H1 (cell line): ENCODE measurements around the gene PEPD. TPM values are rescaled to one million over a fixed set of nuclear protein-coding genes. Genes with fewer than 3 reads are reported as not detected.

ENCODE experiments used
- CTCF ChIA-PET: fragments of 300-600 bp; sonication (Branson Sonifier 250); formaldehyde crosslinking; loops from one replicate; lab custom pipeline; 2021; ENCODE audit not compliant: partially characterized antibody; lab: Charles Lee
- POLR2A ChIA-PET: fragments of 300-600 bp; sonication (Branson Sonifier 250); formaldehyde crosslinking; loops from one replicate; lab custom pipeline; 2021; ENCODE audit warnings: inconsistent platforms; ENCODE audit not compliant: partially characterized antibody; lab: Charles Lee
- DNase-seq, 2 experiments: peaks; one replicate each; pipeline versions ENCODE4 v3.0.0 to v3.0.0-alpha.2; 2010 to 2022; ENCODE audit warnings: low spot score in 2 of 2, low read depth in 1 of 2, mixed read lengths in 1 of 2
- FAIRE-seq: peaks from 2 replicates; lab custom pipeline; 2011; peaks lifted over from hg19 to GRCh38; lab: Jason Lieb, UNC
- H2AFZ ChIP-seq: 2 replicates; pipeline ENCODE4 v1.8.1; 2012; ENCODE audit warnings: low read length, inconsistent platforms
- H2AK5ac ChIP-seq: 2 replicates; pipeline ENCODE4 v1.6.1; 2013; ENCODE audit warnings: low read depth, low read length
- H2BK120ac ChIP-seq: replicated peaks from 2 replicates; pipeline ENCODE3; 2013; ENCODE audit warnings: low read depth, low read length, inconsistent platforms
- H2BK12ac ChIP-seq: 2 replicates; pipeline ENCODE4 v1.6.1; 2013; ENCODE audit warnings: low read depth, low read length
- H2BK15ac ChIP-seq: 2 replicates; pipeline ENCODE4 v1.6.1; 2013; ENCODE audit warnings: low read length
- H2BK20ac ChIP-seq: 2 replicates; pipeline ENCODE4 v1.6.1; 2013; ENCODE audit warnings: low read length
- H2BK5ac ChIP-seq: 2 replicates; pipeline ENCODE4 v1.6.1; 2013; ENCODE audit warnings: low read depth, low read length
- H3K14ac ChIP-seq: 2 replicates; pipeline ENCODE4 v1.6.1; 2013; ENCODE audit warnings: inconsistent platforms; ENCODE audit not compliant: insufficient read length
- H3K18ac ChIP-seq: 2 replicates; pipeline ENCODE4 v1.6.1; 2013; ENCODE audit warnings: low read length; ENCODE audit errors: extremely low read depth
- H3K23ac ChIP-seq: 2 replicates; pipeline ENCODE4 v1.6.1; 2013; ENCODE audit warnings: inconsistent platforms; ENCODE audit not compliant: insufficient read length
- H3K23me2 ChIP-seq: 2 replicates; pipeline ENCODE4 v1.6.1; 2013; ENCODE audit warnings: low read depth, low read length
- H3K27ac ChIP-seq: 2 replicates; pipeline ENCODE4 v1.6.1; 2011; ENCODE audit warnings: low read depth, low read length, inconsistent platforms
- H3K27me3 ChIP-seq, 4 experiments: replicated peaks in 1 of 4; 1 replicate in 1 of 4; 2 replicates in 3 of 4; pipeline versions ENCODE4 v1.6.1 to v1.8.1; 2011 to 2013; ENCODE audit warnings: low read length in 3 of 4, mild to moderate bottlenecking in 3 of 4, inconsistent platforms in 2 of 4, mixed read lengths in 2 of 4, moderate library complexity in 1 of 4; ENCODE audit not compliant: control insufficient read depth in 3 of 4, insufficient read depth in 3 of 4; ENCODE audit errors: extremely low read depth in 1 of 4
- H3K36me3 ChIP-seq, 4 experiments: 2 replicates each; pipeline versions ENCODE4 v1.6.1 to v1.8.1; 2011 to 2013; ENCODE audit warnings: mild to moderate bottlenecking in 4 of 4, low read length in 3 of 4, moderate library complexity in 2 of 4, control low read depth in 1 of 4, inconsistent platforms in 1 of 4; ENCODE audit not compliant: insufficient read depth in 4 of 4, control insufficient read depth in 2 of 4
- H3K4ac ChIP-seq: replicated peaks from 2 replicates; pipeline ENCODE3; 2013; ENCODE audit warnings: low read length, low read depth, mixed read lengths, inconsistent platforms; ENCODE audit not compliant: insufficient read length
- H3K4me1 ChIP-seq, 4 experiments: replicated peaks in 1 of 4; 1 replicate in 1 of 4; 2 replicates in 3 of 4; pipeline versions ENCODE4 v1.6.1 to v1.8.1; 2011 to 2013; ENCODE audit warnings: low read length in 3 of 4, inconsistent platforms in 2 of 4, mixed read lengths in 1 of 4; ENCODE audit not compliant: insufficient read depth in 4 of 4, control insufficient read depth in 3 of 4
- H3K4me2 ChIP-seq, 2 experiments: 2 replicates each; pipeline versions ENCODE4 v1.6.1 to v1.8.1; 2011 to 2013; ENCODE audit warnings: low read depth in 2 of 2, low read length in 2 of 2, control low read depth in 1 of 2, inconsistent platforms in 1 of 2, mild to moderate bottlenecking in 1 of 2; ENCODE audit not compliant: insufficient read depth in 1 of 2
- H3K4me3 ChIP-seq, 4 experiments: fragments of 200-600, 300-600 bp in 1 of 4; sonication (generic), shearing (Covaris generic), sonication (Bioruptor Twin) in 1 of 4; 2 replicates each; pipeline versions ENCODE4 v1.5.1 to v1.8.1; 2011 to 2016; ENCODE audit warnings: low read length in 4 of 4, low read depth in 3 of 4, control low read depth in 2 of 4, inconsistent platforms in 2 of 4, mild to moderate bottlenecking in 2 of 4, mixed read lengths in 1 of 4, moderate library complexity in 1 of 4; ENCODE audit not compliant: insufficient read depth in 2 of 4; ENCODE audit errors: extremely low read depth in 1 of 4
- H3K56ac ChIP-seq: replicated peaks from 2 replicates; pipeline ENCODE3; 2013; ENCODE audit warnings: low read depth, mild to moderate bottlenecking, mixed read lengths, low read length, inconsistent platforms; ENCODE audit not compliant: insufficient read length
- H3K79me1 ChIP-seq: 2 replicates; pipeline ENCODE4 v1.6.1; 2013; ENCODE audit warnings: low read depth, low read length, control low read depth
- H3K79me2 ChIP-seq, 2 experiments: 2 replicates each; pipeline versions ENCODE4 v1.6.1 to v1.8.1; 2012 to 2013; ENCODE audit warnings: low read length in 2 of 2, mild to moderate bottlenecking in 2 of 2, inconsistent platforms in 1 of 2; ENCODE audit not compliant: insufficient read depth in 2 of 2, control insufficient read depth in 1 of 2
- H3K9ac ChIP-seq, 4 experiments: replicated peaks in 1 of 4; 1 replicate in 1 of 4; 2 replicates in 3 of 4; pipeline versions ENCODE4 v1.6.1 to v1.8.1; 2011 to 2013; ENCODE audit warnings: low read depth in 3 of 4, low read length in 3 of 4, control low read depth in 2 of 4, mild to moderate bottlenecking in 2 of 4, moderate library complexity in 2 of 4, inconsistent platforms in 1 of 4; ENCODE audit errors: extremely low read depth in 1 of 4
- H3K9me3 ChIP-seq, 2 experiments: 2 replicates each; pipeline versions ENCODE4 v1.6.1 to v1.8.1; 2012 to 2013; ENCODE audit warnings: mild to moderate bottlenecking in 2 of 2, moderate library complexity in 2 of 2, control low read depth in 1 of 2, inconsistent platforms in 1 of 2, low read depth in 1 of 2, low read length in 1 of 2, mixed read lengths in 1 of 2; ENCODE audit not compliant: insufficient read depth in 2 of 2
- H4K20me1 ChIP-seq, 2 experiments: replicated peaks in 1 of 2; 2 replicates each; pipeline versions ENCODE3 to v1.8.1; 2011 to 2013; ENCODE audit warnings: inconsistent platforms in 2 of 2, low read length in 2 of 2, mild to moderate bottlenecking in 1 of 2; ENCODE audit not compliant: insufficient read depth in 2 of 2, control insufficient read depth in 1 of 2
- H4K5ac ChIP-seq: 2 replicates; pipeline ENCODE4 v1.6.1; 2013; ENCODE audit warnings: low read length, low read depth, mixed read lengths, inconsistent platforms; ENCODE audit not compliant: insufficient read length
- H4K8ac ChIP-seq: 2 replicates; pipeline ENCODE4 v1.8.0; 2013; ENCODE audit warnings: mild to moderate bottlenecking, moderate library complexity, low read length, inconsistent platforms; ENCODE audit not compliant: insufficient read depth; ENCODE audit errors: extremely low read depth
- H4K91ac ChIP-seq: replicated peaks from 2 replicates; pipeline ENCODE3; 2013; ENCODE audit warnings: low read length, mixed read lengths, inconsistent platforms; ENCODE audit not compliant: insufficient read length
- EGR1 ChIP-seq: IDR thresholded peaks from 2 replicates; pipeline ENCODE4 v1.6.1; 2011; ENCODE audit warnings: low read depth, low read length, borderline replicate concordance
- SIRT6 ChIP-seq: IDR thresholded peaks from one replicate; pipeline ENCODE4 v1.7.1; 2012; ENCODE audit warnings: low read length, inconsistent platforms
- TAF7 ChIP-seq: optimal IDR thresholded peaks from 2 replicates; pipeline ENCODE3; 2011; ENCODE audit warnings: low read depth, mild to moderate bottlenecking, inconsistent platforms, low read length, moderate library complexity, borderline replicate concordance
- TEAD4 ChIP-seq: IDR thresholded peaks from 2 replicates; pipeline ENCODE4 v1.6.1; 2012; ENCODE audit warnings: low read depth, low read length, inconsistent platforms, mixed read lengths
- YY1 ChIP-seq: IDR thresholded peaks from 2 replicates; pipeline ENCODE4 v1.6.1; 2011; ENCODE audit warnings: low read depth, mild to moderate bottlenecking, low read length
- ZNF274 ChIP-seq: IDR thresholded peaks from 2 replicates; pipeline ENCODE4 v1.7.0; 2012; ENCODE audit warnings: low read length, borderline replicate concordance; ENCODE audit errors: extremely low read depth
- WGBS, 2 experiments: shearing (Covaris generic) in 1 of 2; methylation state at CpG; one replicate each; pipeline versions ENCODE4 v1.1.6 to v1.1.7; 2013 to 2015; ENCODE audit warnings: low lambda C conversion rate in 2 of 2, mixed read lengths in 2 of 2, inconsistent platforms in 1 of 2, low coverage in 1 of 2, missing lambda C conversion rate in 1 of 2; ENCODE audit not compliant: insufficient replicate concordance in 2 of 2, insufficient coverage in 1 of 2, insufficient read length in 1 of 2; ENCODE audit errors: extremely low coverage in 1 of 2, missing lambda C conversion rate in 1 of 2; 5-methylcytosine and 5-hydroxymethylcytosine counted together
- polyA plus RNA-seq, 7 experiments: library from polyadenylated mRNA; depleted of rRNA in 3 of 7; stranded (reverse) in 5 of 7; unstranded in 2 of 7; fragments of >200 nt in 5 of 7; fragments of 200-250 nt in 2 of 7; gene quantifications; 1 replicate in 5 of 7; 2 replicates in 1 of 7; 4 replicates in 1 of 7; pipeline versions ENCODE4 v1.2.1 to v1.2.3, GENCODE V29; 2011 to 2013; ENCODE audit warnings: missing spikeins in 2 of 7, mixed read lengths in 2 of 7
- total RNA-seq: library from RNA; stranded (reverse); fragmentation: NEBNext Ultra II Directional; extraction: Animal tissue kit (Norgen Biotek cat#: 25700); gene quantifications from 2 replicates; pipeline ENCODE4 v1.2.1, GENCODE V29; 2021

The PEPD gene
- total and polyA plus RNA-seq, 2 of the 8 experiments (the other 6 are each of a cell fraction or from before 2014, with no cell fraction given) = 84.1 to 178 TPM

DNA sequence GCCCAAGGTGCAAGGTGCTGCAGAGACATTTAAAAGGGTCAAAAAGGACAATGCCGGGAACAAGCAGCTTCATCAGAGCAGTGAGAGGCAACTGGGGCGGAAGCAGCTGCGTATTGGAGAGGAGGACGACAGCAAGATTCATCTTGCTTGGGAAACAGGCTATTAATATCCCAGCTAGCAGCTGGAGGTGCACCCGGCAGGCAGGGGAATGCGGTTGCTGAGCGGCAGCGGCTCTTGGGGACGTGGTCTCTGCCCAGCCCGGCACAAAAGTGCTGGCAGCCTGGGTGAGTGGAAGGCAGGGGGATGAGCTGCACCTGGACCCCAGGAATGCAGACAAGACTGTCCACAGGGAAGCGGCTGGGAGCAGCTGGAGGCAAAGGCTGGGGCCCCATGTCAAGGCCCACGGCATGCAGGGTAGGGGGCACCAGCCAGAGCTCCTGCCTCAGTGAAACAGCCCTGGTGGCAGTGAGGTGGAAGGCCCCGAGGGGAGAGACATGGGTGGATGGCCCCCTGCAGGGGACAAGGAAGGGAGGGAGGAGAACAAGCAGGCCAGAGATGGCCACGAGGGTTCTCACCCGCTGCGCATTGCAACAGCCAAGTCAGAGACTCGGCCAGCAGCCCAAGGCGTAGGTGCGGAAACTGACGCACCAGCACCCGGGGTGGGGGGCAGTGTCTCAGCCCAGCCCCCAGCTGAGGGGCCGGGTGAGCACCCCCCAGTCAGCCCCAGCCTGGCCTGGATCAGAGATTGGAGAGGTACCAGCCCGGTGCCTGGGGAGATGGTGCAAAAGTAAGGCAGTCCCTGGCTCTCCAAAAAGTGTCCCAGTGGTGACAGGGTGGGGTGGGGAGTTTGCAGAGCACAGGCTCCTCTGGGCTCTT lies 34.4 kb downstream of the PEPD start:
- Histone ChIP-seq H3K27me3 (no peaks in the 10 kb centered on the region), H3K14ac (no peak overlapping the region), H3K4me2 (no peak overlapping the region), H4K8ac (no peak overlapping the region), H3K79me1 (0 out of 2 replicates have a peak, but pooled peaks cover 2% of the 10 kb centered on the region), H3K9ac (no peak overlapping the region; a peak in 1 of 7 replicates), H2BK120ac (no peak overlapping the region), H2BK15ac (no peak overlapping the region), H2BK5ac (peak overlapping the region; percentile 9; the same call in 1 of the 2 replicates), H3K4ac (no peak overlapping the region), H3K23me2 (no peaks in the 10 kb centered on the region), H3K4me1 (no peaks in the 10 kb centered on the region), H3K23ac (no peak overlapping the region), H2AFZ (no peak overlapping the region), H4K5ac (no peak overlapping the region), H3K56ac (no peak overlapping the region), H2AK5ac (no peak overlapping the region), H3K79me2 (no peaks in the 10 kb centered on the region), H3K36me3 (no peaks in the 10 kb centered on the region), H3K4me3 (no peak overlapping the region), H2BK12ac (no peak overlapping the region), H4K91ac (no peak overlapping the region), H3K9me3 (no peaks in the 10 kb centered on the region), H2BK20ac (no peak overlapping the region), H3K27ac (no peak overlapping the region), H4K20me1 (peaks cover 0 to 2% of the 10 kb centered on the region in 2 experiments), H3K18ac (no peak overlapping the region)
- CTCF ChIA-PET = interaction anchor here (0.8 to 1.5 kb wide), 4 partner anchors 10 to 291 kb away, joined by 3 to 5 read pairs (median 4); no protein-coding TSS in a partner anchor
- POLR2A ChIA-PET = interaction anchor here (0.6 kb wide), 1 partner anchor 947 kb away, joined by 3 read pairs; no protein-coding TSS in a partner anchor
- WGBS, 2 experiments = 94% methylated on average over 20 of the region's 23 CpGs; no CpG with 5 or more reads in 1 of the 2 experiments
- TF ChIP-seq EGR1 = no peak
- no peak for TF ChIP-seq ZNF274
- TF ChIP-seq YY1 = no peak
- no peak for TF ChIP-seq TEAD4
- no peak for TF ChIP-seq TAF7
- TF ChIP-seq SIRT6 = no peak
- DNase-seq (no peak), FAIRE-seq (no peak)
